ENCODE results near the gene SLC31A1. TPM values are rescaled to one million over a fixed set of nuclear protein-coding genes. Genes with fewer than 3 reads are reported as not detected.

Gene SLC31A1
- total RNA-seq, 1 experiment from 2014 or later: 27.2 TPM

DNA sequence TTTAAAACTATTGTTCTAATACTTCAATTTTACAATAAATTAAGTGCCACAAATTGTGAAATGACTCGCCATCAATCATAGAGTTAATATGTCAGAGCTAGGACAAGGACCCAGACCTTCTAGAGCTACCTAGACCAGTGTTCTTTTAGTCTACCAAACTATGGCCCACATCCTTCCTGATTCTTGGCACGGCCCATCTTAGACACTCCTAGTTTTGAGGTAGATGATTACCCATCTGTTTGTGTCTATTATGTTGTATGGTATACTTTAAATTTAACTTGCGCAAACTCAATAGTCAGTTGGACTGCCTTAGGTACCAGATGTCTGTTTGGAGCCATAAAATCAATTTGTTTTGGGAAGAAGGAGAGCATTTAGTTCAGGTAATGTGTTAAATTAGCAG is 36.5 kb downstream of the SLC31A1 start:
- Histone ChIP-seq H3K9me3 (ENCODE audit: insufficient read depth, low read depth) (no peaks in the 10 kb centered on the region), H3K27ac (no peak overlapping the region), H3K9me2 (ENCODE audit: insufficient read depth) (no peaks in the 10 kb centered on the region), H3K4me3 (no peak overlapping the region), H3K36me3 (ENCODE audit: low read depth) (no peaks in the 10 kb centered on the region), H3F3A (ENCODE audit: insufficient read depth, low read depth) (no peaks in the 10 kb centered on the region), H3K27me3 (ENCODE audit: insufficient read depth, low read depth) (no peaks in the 10 kb centered on the region), H3K79me2 (ENCODE audit: low read depth) (no peaks in the 10 kb centered on the region), H2AFZ (no peak overlapping the region), H3K4me1 (replicated peaks; ENCODE audit: insufficient read depth) (no peaks in the 10 kb centered on the region), H3K4me2 (no peak overlapping the region), H4K20me1 (ENCODE audit: insufficient read depth) (no peaks in the 10 kb centered on the region)
- no peak for DNase-seq
- ChIA-PET CTCF (no interaction called here), POLR2A (ENCODE audit: unreplicated experiment) (no interaction called here)
- TF ChIP-seq EZH2 (IDR thresholded peaks at IDR 0.05; ENCODE audit: low read depth): no peak
- no TSS peak for BruUV-seq (replicated peaks)
- intact Hi-C loops (cut with micrococcal nuclease; ENCODE audit: unreplicated experiment): no loop called here

DNA sequence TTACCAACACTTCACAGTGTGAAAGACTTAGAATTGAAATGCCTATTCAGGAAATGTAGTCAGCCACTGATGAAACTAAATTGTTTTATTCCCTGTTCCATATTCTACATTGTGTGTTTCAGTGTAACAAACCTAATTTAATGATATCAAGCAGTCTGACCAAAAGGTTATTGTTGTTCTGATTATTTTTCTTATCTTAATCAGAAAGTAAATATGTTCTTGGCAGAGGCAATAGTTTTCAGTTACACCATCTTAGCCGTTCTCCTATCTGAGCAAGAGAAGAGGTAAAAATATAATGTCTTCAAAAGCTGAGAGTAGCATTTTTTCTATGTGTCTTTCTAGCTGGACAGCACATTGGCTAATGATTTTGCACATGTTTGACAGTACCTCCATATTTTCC is 36.9 kb downstream of the SLC31A1 start:
- Histone ChIP-seq H2AFZ (no peak overlapping the region), H3K4me3 (no peak overlapping the region), H3K27me3 (ENCODE audit: insufficient read depth, low read depth) (no peaks in the 10 kb centered on the region), H4K20me1 (ENCODE audit: insufficient read depth) (no peaks in the 10 kb centered on the region), H3K27ac (no peak overlapping the region), H3K9me3 (ENCODE audit: insufficient read depth, low read depth) (no peaks in the 10 kb centered on the region), H3K4me2 (no peak overlapping the region), H3F3A (ENCODE audit: insufficient read depth, low read depth) (no peaks in the 10 kb centered on the region), H3K79me2 (ENCODE audit: low read depth) (no peaks in the 10 kb centered on the region), H3K36me3 (ENCODE audit: low read depth) (no peaks in the 10 kb centered on the region), H3K4me1 (replicated peaks; ENCODE audit: insufficient read depth) (no peaks in the 10 kb centered on the region), H3K9me2 (ENCODE audit: insufficient read depth) (no peaks in the 10 kb centered on the region)
- no peak for DNase-seq
- intact Hi-C loops (cut with micrococcal nuclease; ENCODE audit: unreplicated experiment): no loop called here
- CTCF ChIA-PET: no interaction called here
- BruUV-seq (replicated peaks): no TSS peak
- TF ChIP-seq EZH2 (IDR thresholded peaks at IDR 0.05; ENCODE audit: low read depth): no peak
- TF ChIP-seq, protein P1, sequence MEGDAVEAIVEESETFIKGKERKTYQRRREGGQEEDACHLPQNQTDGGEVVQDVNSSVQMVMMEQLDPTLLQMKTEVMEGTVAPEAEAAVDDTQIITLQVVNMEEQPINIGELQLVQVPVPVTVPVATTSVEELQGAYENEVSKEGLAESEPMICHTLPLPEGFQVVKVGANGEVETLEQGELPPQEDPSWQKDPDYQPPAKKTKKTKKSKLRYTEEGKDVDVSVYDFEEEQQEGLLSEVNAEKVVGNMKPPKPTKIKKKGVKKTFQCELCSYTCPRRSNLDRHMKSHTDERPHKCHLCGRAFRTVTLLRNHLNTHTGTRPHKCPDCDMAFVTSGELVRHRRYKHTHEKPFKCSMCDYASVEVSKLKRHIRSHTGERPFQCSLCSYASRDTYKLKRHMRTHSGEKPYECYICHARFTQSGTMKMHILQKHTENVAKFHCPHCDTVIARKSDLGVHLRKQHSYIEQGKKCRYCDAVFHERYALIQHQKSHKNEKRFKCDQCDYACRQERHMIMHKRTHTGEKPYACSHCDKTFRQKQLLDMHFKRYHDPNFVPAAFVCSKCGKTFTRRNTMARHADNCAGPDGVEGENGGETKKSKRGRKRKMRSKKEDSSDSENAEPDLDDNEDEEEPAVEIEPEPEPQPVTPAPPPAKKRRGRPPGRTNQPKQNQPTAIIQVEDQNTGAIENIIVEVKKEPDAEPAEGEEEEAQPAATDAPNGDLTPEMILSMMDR (conservative IDR thresholded peaks at IDR 0.05): no peak
- POLR2A ChIA-PET (ENCODE audit: unreplicated experiment): no interaction called here

DNA sequence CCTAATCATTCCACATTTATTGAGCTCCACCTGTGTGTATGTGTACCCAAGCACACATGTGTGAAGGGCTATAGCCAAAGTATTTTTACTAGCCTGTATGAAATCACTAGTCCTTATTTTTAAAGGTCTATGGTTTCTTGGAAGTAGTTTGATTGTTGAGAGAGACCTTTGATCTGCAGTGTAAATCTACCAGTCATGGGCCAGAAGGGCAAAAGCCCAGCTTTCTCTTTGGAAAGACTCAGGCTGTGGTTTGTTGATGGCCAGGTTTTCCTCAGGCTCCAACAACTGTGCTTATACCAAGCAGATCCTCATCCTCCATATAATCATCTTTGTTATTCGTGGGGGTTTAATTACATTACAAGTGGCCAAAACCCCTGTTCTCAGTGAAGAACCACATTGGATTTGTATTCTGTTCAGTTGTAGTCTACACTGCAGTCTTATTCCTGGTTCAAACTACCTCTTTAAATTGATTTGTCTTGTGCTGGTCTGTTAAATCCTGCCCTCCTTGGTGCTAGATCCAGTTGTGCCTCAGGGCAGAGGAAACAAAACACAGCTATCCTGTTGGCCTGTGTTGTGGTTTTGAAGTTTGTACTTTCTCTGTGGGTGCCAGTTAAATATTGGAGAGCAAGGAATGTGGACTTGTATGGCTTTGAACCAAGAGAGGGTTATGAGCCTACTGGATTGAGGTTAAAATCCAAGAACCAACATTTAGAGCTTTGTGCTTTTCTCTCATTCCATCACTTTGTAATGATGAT is 40.8 kb downstream of the SLC31A1 start:
- Histone ChIP-seq H3K4me1 (replicated peaks; ENCODE audit: insufficient read depth) (no peaks in the 10 kb centered on the region), H3K9me2 (ENCODE audit: insufficient read depth) (no peaks in the 10 kb centered on the region), H3K36me3 (ENCODE audit: low read depth) (no peaks in the 10 kb centered on the region), H3K79me2 (ENCODE audit: low read depth) (no peaks in the 10 kb centered on the region), H2AFZ (no peak overlapping the region), H3F3A (ENCODE audit: insufficient read depth, low read depth) (no peaks in the 10 kb centered on the region), H3K9me3 (ENCODE audit: insufficient read depth, low read depth) (no peaks in the 10 kb centered on the region), H3K27ac (no peak overlapping the region), H3K27me3 (ENCODE audit: insufficient read depth, low read depth) (no peaks in the 10 kb centered on the region), H3K4me2 (no peak overlapping the region), H4K20me1 (ENCODE audit: insufficient read depth) (no peaks in the 10 kb centered on the region), H3K4me3 (no peak overlapping the region)
- ChIA-PET CTCF (no interaction called here), POLR2A (ENCODE audit: unreplicated experiment) (no interaction called here)
- no peak for DNase-seq
- no TSS peak for BruUV-seq (replicated peaks)
- intact Hi-C loops (cut with micrococcal nuclease; ENCODE audit: unreplicated experiment): no loop called here
- TF ChIP-seq EZH2 (IDR thresholded peaks at IDR 0.05; ENCODE audit: low read depth): no peak
- TF ChIP-seq, protein P1 (conservative IDR thresholded peaks at IDR 0.05): no peak

DNA sequence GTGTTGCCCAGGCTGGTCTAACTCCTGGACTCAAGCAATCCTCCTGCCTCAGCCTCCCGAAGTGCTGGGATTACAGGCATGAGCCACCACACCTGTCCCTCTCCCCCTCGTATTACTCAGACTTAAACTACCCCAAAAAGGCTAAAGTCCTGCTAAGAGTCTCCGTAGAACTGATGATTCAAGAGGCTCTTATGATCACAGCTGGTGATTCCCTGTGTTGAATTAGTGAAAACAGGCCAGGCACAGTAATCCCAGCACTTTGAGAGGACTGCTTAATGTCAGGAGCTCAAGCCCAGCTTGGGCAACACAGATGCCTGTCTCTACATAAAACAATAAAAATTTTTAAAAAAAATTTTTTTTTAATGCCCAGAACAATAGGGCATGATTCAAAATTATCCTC is 44.8 kb downstream of the SLC31A1 start:
- no peak overlapping the region for H3K4me2 ChIP-seq
- H3K9me3 ChIP-seq (ENCODE audit: insufficient read depth, low read depth): no peaks in the 10 kb centered on the region
- no peak overlapping the region for H2AFZ ChIP-seq
- intact Hi-C loops (cut with micrococcal nuclease; ENCODE audit: unreplicated experiment): no loop called here
- no peak for DNase-seq
- no peak overlapping the region for H3K27ac ChIP-seq
- ChIA-PET CTCF (no interaction called here), POLR2A (ENCODE audit: unreplicated experiment) (no interaction called here)
- H3F3A ChIP-seq (ENCODE audit: insufficient read depth, low read depth): no peaks in the 10 kb centered on the region; the same call in 1 of the 2 replicates
- H3K4me3 ChIP-seq: no peak overlapping the region
- H3K4me1 ChIP-seq (replicated peaks; ENCODE audit: insufficient read depth): no peaks in the 10 kb centered on the region
- H3K9me2 ChIP-seq (ENCODE audit: insufficient read depth): no peaks in the 10 kb centered on the region
- no peaks in the 10 kb centered on the region for H3K79me2 ChIP-seq (ENCODE audit: low read depth)
- TF ChIP-seq, protein P1 (conservative IDR thresholded peaks at IDR 0.05): no peak
- TF ChIP-seq EZH2 (IDR thresholded peaks at IDR 0.05; ENCODE audit: low read depth): no peak
- no TSS peak for BruUV-seq (replicated peaks)
- H4K20me1 ChIP-seq (ENCODE audit: insufficient read depth): no peaks in the 10 kb centered on the region
- peaks cover 9% of the 10 kb centered on the region; the same call in 1 of the 2 replicates for H3K36me3 ChIP-seq (ENCODE audit: low read depth)
- no peaks in the 10 kb centered on the region for H3K27me3 ChIP-seq (ENCODE audit: insufficient read depth, low read depth)

All from PC-9 (cell line).